OCI-LY1 (cell line): ENCODE data around the gene ROBO1.
A peak's percentile ranks its signal among the peaks of the same experiment; 100 is the strongest.

Experiments used
- H2AFZ ChIP-seq: fragments of 200-600 bp; sonication (generic), shearing (Covaris generic); 2 replicates; pipeline ENCODE4 v1.6.0; 2014; ENCODE audit warnings: antibody characterized with exemption, mild to moderate bottlenecking, low read length
- H3F3A ChIP-seq: fragments of 200-600 bp; sonication (generic), shearing (Covaris generic); 2 replicates; pipeline ENCODE4 v1.6.0; 2014; ENCODE audit warnings: mild to moderate bottlenecking, antibody characterized with exemption, low read length, moderate library complexity; ENCODE audit not compliant: insufficient read depth
- H3K27ac ChIP-seq: fragments of 200-600 bp; sonication (generic); 2 replicates; pipeline ENCODE4 v1.5.1; 2014; ENCODE audit warnings: low read length, mixed run types, mild to moderate bottlenecking, low read depth; ENCODE audit not compliant: poor library complexity, severe bottlenecking
- H3K27me3 ChIP-seq: fragments of 200-600 bp; sonication (generic); 2 replicates; pipeline ENCODE4 v1.6.0; 2014; ENCODE audit warnings: antibody characterized with exemption, mild to moderate bottlenecking, low read length, moderate library complexity; ENCODE audit not compliant: insufficient read depth
- H3K36me3 ChIP-seq: fragments of 200-600 bp; sonication (generic); 2 replicates; pipeline ENCODE4 v1.6.1; 2014; ENCODE audit warnings: mild to moderate bottlenecking, antibody characterized with exemption, low read length, moderate library complexity, mixed read lengths; ENCODE audit not compliant: insufficient read depth
- H3K4me1 ChIP-seq: fragments of 200-600 bp; sonication (generic); 2 replicates; pipeline ENCODE4 v1.5.1; 2014; ENCODE audit warnings: mild to moderate bottlenecking, low read length, moderate library complexity; ENCODE audit not compliant: insufficient read depth, severe bottlenecking
- H3K4me2 ChIP-seq: fragments of 200-600 bp; sonication (generic), shearing (Covaris generic); 2 replicates; pipeline ENCODE4 v1.6.1; 2014; ENCODE audit warnings: low read length
- H3K4me3 ChIP-seq: fragments of 200-600 bp; sonication (generic); 2 replicates; pipeline ENCODE4 v1.5.1; 2014; ENCODE audit warnings: low read length, low read depth, mild to moderate bottlenecking, mixed read lengths; ENCODE audit not compliant: poor library complexity, severe bottlenecking
- H3K79me2 ChIP-seq: fragments of 200-600 bp; shearing (Covaris generic); 2 replicates; pipeline ENCODE4 v1.6.1; 2016; ENCODE audit warnings: mixed run types, low read length, mixed read lengths; ENCODE audit not compliant: insufficient read depth
- H3K9ac ChIP-seq: fragments of 200-600 bp; sonication (generic), shearing (Covaris generic); 2 replicates; pipeline ENCODE4 v1.6.1; 2014; ENCODE audit warnings: mild to moderate bottlenecking, low read length, mixed read lengths
- H3K9me2 ChIP-seq: fragments of 200-600 bp; sonication (generic), shearing (Covaris generic); 2 replicates; pipeline ENCODE4 v1.6.1; 2014; ENCODE audit warnings: low read depth, mild to moderate bottlenecking, low read length, mixed read lengths
- H3K9me3 ChIP-seq: fragments of 200-600 bp; shearing (Covaris generic); 2 replicates; pipeline ENCODE4 v1.6.1; 2014; ENCODE audit warnings: low read length, mixed read lengths
- H4K20me1 ChIP-seq: fragments of 200-600 bp; sonication (generic), shearing (Covaris generic); 2 replicates; pipeline ENCODE4 v1.6.0; 2016; ENCODE audit warnings: mild to moderate bottlenecking, low read length; ENCODE audit not compliant: insufficient read depth
- EZH2 ChIP-seq: fragments of 200-600 bp; sonication (generic), shearing (Covaris generic); IDR thresholded peaks from 2 replicates; pipeline ENCODE4 v1.8.0; 2017; ENCODE audit warnings: borderline replicate concordance, mixed run types, mild to moderate bottlenecking, antibody characterized with exemption, low read length, moderate library complexity, mixed read lengths
- TF ChIP-seq, protein P1 (sequence below): fragments of 200-600 bp; sonication (generic), shearing (Covaris generic); IDR thresholded peaks from 2 replicates; pipeline ENCODE4 v1.5.1; 2017; ENCODE audit warnings: mild to moderate bottlenecking, antibody characterized with exemption, low read length, moderate library complexity, mixed read lengths

The ROBO1 gene

DNA sequence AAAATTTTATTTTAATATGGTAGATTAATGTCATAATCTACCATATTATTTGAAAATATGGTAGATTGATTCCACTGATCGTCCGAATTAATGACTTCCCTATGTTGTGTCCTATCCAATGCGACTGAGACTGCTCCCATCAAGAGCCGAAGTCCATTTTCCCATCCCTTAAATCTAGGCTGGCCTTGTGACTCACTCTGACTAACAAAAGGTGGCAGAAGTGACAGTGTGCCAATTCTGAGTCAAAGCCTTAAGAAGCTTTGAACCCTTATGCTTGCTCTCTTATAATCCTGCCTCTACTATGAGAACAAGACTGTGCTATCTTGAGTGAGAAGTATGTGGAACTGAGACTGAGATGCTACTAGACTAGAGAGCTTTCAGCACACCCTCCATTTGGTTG, 387.2 kb downstream of the ROBO1 start:
- Histone ChIP-seq H4K20me1 (no peaks in the 10 kb centered on the region), H3F3A (no peaks in the 10 kb centered on the region), H3K9me3 (no peaks in the 10 kb centered on the region), H3K4me2 (no peak overlapping the region), H3K9ac (no peak overlapping the region), H3K27me3 (no peaks in the 10 kb centered on the region), H3K4me3 (no peak overlapping the region), H3K27ac (no peak overlapping the region), H2AFZ (no peak overlapping the region), H3K79me2 (no peaks in the 10 kb centered on the region), H3K4me1 (no peaks in the 10 kb centered on the region), H3K36me3 (no peaks in the 10 kb centered on the region), H3K9me2 (no peaks in the 10 kb centered on the region)
- TF ChIP-seq, protein P1, sequence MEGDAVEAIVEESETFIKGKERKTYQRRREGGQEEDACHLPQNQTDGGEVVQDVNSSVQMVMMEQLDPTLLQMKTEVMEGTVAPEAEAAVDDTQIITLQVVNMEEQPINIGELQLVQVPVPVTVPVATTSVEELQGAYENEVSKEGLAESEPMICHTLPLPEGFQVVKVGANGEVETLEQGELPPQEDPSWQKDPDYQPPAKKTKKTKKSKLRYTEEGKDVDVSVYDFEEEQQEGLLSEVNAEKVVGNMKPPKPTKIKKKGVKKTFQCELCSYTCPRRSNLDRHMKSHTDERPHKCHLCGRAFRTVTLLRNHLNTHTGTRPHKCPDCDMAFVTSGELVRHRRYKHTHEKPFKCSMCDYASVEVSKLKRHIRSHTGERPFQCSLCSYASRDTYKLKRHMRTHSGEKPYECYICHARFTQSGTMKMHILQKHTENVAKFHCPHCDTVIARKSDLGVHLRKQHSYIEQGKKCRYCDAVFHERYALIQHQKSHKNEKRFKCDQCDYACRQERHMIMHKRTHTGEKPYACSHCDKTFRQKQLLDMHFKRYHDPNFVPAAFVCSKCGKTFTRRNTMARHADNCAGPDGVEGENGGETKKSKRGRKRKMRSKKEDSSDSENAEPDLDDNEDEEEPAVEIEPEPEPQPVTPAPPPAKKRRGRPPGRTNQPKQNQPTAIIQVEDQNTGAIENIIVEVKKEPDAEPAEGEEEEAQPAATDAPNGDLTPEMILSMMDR = no peak
- no peak for TF ChIP-seq EZH2

DNA sequence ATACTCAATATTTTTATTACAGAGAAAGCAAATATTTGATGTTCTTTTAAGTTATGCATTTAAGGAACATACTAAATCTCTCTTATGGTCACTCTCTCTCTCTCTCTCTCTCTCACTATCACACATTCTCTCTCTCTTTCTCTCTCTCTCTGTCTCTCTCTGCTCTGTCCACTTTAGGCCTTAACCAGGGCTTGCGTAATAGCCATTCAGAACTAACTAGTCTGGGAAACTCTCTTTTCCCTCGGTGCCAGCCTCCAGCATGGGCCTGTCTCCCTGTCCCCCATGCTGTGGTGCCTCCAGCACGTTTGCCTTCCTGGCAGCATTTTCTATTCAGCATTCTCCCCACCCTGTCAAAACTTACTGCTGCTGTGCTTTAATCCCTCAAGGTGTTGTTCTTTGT, 389.7 kb downstream of the ROBO1 start:
- H3K27ac ChIP-seq = no peak overlapping the region
- H3K36me3 ChIP-seq = no peaks in the 10 kb centered on the region

DNA sequence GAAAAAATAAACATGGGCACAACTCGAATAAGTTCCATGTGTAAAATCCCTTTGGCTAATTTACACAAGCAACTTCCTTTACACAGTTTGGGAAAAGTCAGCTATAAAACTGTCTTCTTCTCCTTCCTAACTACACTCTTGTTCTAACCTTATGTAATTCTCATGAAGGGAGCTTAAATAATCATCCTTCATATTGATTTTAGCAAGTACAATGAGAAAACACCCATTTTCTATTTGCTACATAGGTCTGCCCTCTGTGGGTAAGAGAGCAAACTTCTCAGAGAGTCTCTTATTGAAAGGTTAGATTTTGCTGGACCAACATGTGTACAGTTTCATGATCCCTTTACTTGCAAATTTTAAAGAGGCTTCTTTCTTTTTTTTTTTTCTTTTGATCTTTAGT, 398.5 kb downstream of the ROBO1 start:
- Histone ChIP-seq H3K79me2 (no peaks in the 10 kb centered on the region), H3K9me3 (no peaks in the 10 kb centered on the region), H3K36me3 (no peaks in the 10 kb centered on the region), H3K27me3 (no peaks in the 10 kb centered on the region), H3K4me2 (no peak overlapping the region), H4K20me1 (no peaks in the 10 kb centered on the region), H3K4me3 (no peak overlapping the region), H3K4me1 (no peaks in the 10 kb centered on the region), H3K27ac (no peak overlapping the region), H2AFZ (no peak overlapping the region), H3K9ac (no peak overlapping the region), H3K9me2 (no peaks in the 10 kb centered on the region), H3F3A (no peaks in the 10 kb centered on the region)
- TF ChIP-seq, protein P1 = 0 out of 2 replicates have a peak, but pooled peaks have one; percentile 6
- no peak for TF ChIP-seq EZH2

More for the DNA sequence above, 389.7 kb downstream of the ROBO1 start:
- Histone ChIP-seq H3K79me2 (no peaks in the 10 kb centered on the region), H2AFZ (no peak overlapping the region), H3K9ac (no peak overlapping the region), H3K9me3 (no peaks in the 10 kb centered on the region), H3F3A (no peaks in the 10 kb centered on the region), H3K4me2 (no peak overlapping the region), H3K9me2 (no peaks in the 10 kb centered on the region), H3K4me3 (no peak overlapping the region), H3K27me3 (no peaks in the 10 kb centered on the region), H4K20me1 (no peaks in the 10 kb centered on the region), H3K4me1 (no peaks in the 10 kb centered on the region)
- TF ChIP-seq, protein P1 = no peak
- no peak for TF ChIP-seq EZH2
